Tibial nerve (tissue), 4 donors: Measurements from ENCODE around the gene HECTD4. TPM values are rescaled to one million over a fixed set of nuclear protein-coding genes. Genes with fewer than 3 reads are reported as not detected.
"Not testable (repeated sequence)": the region's sequence is repeated elsewhere in the genome, so short reads cannot be mapped to it uniquely, and the experiment has no call there.

Experiments used
- DNase-seq, 2 donors: peaks; one replicate each; pipeline ENCODE4 v3.0.0-alpha.2; 2019; ENCODE audit warnings: low spot score in 2 of 2
- H3K27ac ChIP-seq, 4 donors: fragments of 200-600 bp; sonication (generic) in 3 of 4; one replicate each; pipeline ENCODE4 v1.5.1; 2017 to 2019; ENCODE audit warnings: mild to moderate bottlenecking in 1 of 4
- H3K27me3 ChIP-seq, 2 donors: fragments of 200-600 bp; sonication (generic) in 1 of 2; one replicate each; pipeline versions ENCODE4 v1.5.1 to v1.6.0; 2017 to 2019
- H3K36me3 ChIP-seq, 3 donors: fragments of 200-600 bp; sonication (generic); one replicate each; pipeline ENCODE4 v1.5.1; 2018 to 2019
- H3K4me1 ChIP-seq, 4 donors: fragments of 200-600 bp; sonication (generic) in 3 of 4; one replicate each; pipeline ENCODE4 v1.5.1; 2017 to 2019
- H3K4me3 ChIP-seq, 4 donors: fragments of 200-600 bp; sonication (generic) in 3 of 4; one replicate each; pipeline ENCODE4 v1.5.1; 2017 to 2019; ENCODE audit warnings: mild to moderate bottlenecking in 1 of 4, moderate library complexity in 1 of 4
- H3K9me3 ChIP-seq, 4 donors: fragments of 200-600 bp; sonication (generic) in 3 of 4; one replicate each; pipeline ENCODE4 v1.5.1; 2017 to 2019
- EP300 ChIP-seq, 2 donors: sonication (generic); formaldehyde crosslinking; IDR thresholded peaks; one replicate each; pipeline ENCODE4 v1.6.1; 2017; ENCODE audit warnings: antibody characterized with exemption in 2 of 2, mild to moderate bottlenecking in 1 of 2
- POLR2A ChIP-seq, 2 donors: fragments of 450-650 bp; IDR thresholded peaks; one replicate each; pipeline ENCODE4 v1.6.1; 2017; ENCODE audit warnings: antibody characterized with exemption in 2 of 2, mild to moderate bottlenecking in 2 of 2, moderate library complexity in 2 of 2
- WGBS, 2 donors: methylation state at CpG; one replicate each; pipeline ENCODE4 v1.1.5; 2018; 5-methylcytosine and 5-hydroxymethylcytosine counted together
- total RNA-seq, 4 donors: library from RNA; depleted of rRNA; stranded (reverse); fragments of >200 nt; gene quantifications; one replicate each; pipeline ENCODE4 v1.1.0, GENCODE V29; 2016
- TF ChIP-seq, protein P1 (sequence below), 5 experiments: fragments of 200-600 bp in 3 of 5; fragments of 450-650 bp in 2 of 5; sonication (generic) in 3 of 5; IDR thresholded peaks; one replicate each; pipeline ENCODE4 v1.5.1; 2016 to 2019; ENCODE audit warnings: antibody characterized with exemption in 5 of 5, mild to moderate bottlenecking in 3 of 5, moderate library complexity in 2 of 5

The HECTD4 gene
- total RNA-seq, 4 donors from 2014 or later = 43.0 to 70.5 (median 58.5) TPM

DNA sequence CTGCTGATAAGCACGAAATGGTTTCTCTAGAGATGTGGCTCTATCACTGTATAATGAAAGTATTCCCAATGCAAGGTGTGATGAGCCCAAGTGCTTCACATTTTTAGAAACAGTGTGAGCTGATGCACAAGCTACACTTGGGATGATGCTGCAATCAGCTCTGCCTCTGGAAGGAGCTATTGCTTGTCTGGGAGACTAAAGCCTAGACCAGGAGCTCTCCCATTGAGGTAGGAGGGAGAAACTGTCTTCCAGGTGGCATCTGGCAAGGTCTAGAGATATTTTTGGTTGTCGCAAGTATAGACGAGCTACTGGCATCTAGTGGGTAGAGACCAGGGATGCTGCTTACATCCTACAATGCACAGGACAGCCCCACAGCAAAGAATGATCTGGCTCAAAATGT lies 42.0 kb downstream of the HECTD4 start:
- Histone ChIP-seq H3K36me3 (peaks cover 0 to 12% (median 0%) of the 10 kb centered on the region in 3 donors), H3K4me1 (peaks cover 0 to 24% (median 0%) of the 10 kb centered on the region in 4 donors), H3K27me3 (no peaks in the 10 kb centered on the region), H3K4me3 (no peak overlapping the region), H3K9me3 (no peaks in the 10 kb centered on the region), H3K27ac (no peak overlapping the region)
- no peak for DNase-seq
- no peak for TF ChIP-seq EP300 (IDR thresholded peaks at IDR 0.05)
- no peak for TF ChIP-seq POLR2A (IDR thresholded peaks at IDR 0.05)
- TF ChIP-seq, protein P1, sequence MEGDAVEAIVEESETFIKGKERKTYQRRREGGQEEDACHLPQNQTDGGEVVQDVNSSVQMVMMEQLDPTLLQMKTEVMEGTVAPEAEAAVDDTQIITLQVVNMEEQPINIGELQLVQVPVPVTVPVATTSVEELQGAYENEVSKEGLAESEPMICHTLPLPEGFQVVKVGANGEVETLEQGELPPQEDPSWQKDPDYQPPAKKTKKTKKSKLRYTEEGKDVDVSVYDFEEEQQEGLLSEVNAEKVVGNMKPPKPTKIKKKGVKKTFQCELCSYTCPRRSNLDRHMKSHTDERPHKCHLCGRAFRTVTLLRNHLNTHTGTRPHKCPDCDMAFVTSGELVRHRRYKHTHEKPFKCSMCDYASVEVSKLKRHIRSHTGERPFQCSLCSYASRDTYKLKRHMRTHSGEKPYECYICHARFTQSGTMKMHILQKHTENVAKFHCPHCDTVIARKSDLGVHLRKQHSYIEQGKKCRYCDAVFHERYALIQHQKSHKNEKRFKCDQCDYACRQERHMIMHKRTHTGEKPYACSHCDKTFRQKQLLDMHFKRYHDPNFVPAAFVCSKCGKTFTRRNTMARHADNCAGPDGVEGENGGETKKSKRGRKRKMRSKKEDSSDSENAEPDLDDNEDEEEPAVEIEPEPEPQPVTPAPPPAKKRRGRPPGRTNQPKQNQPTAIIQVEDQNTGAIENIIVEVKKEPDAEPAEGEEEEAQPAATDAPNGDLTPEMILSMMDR (IDR thresholded peaks at IDR 0.05) = no peak
- 87% methylated on average over 3 of the region's 3 CpGs for WGBS, 2 donors

DNA sequence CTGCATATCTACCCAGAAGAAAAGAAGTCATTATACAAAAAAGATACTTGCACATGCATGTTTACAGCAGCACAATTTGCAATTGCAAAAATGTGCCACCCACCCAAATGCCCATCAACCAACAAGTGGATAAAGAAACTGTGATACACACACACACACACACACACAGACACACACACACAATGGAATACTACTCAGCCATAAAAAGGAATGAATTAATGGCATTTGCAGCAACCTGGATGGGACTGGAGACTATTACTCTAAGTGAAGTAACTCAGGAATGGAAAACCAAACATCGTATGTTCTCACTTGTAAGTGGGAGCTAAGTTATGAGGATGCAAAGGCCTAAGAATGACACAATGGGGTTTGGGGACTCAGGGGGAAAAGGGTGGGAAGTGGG lies 47.2 kb downstream of the HECTD4 start:
- not testable (repeated sequence) for H3K27me3 ChIP-seq, H3K27ac ChIP-seq, H3K9me3 ChIP-seq, H3K4me3 ChIP-seq, H3K4me1 ChIP-seq, DNase-seq
- WGBS, 2 donors = 96 to 100% methylated on average over 1 of the region's 1 CpG
- H3K36me3 ChIP-seq = peaks cover 0 to 12% (median 0%) of the 10 kb centered on the region in 3 donors

GRCh38 chr12:112333019-112333418 lies 49.2 kb downstream of the HECTD4 start:
- WGBS, 2 donors = 29 to 35% methylated on average over 3 of the region's 3 CpGs

DNA sequence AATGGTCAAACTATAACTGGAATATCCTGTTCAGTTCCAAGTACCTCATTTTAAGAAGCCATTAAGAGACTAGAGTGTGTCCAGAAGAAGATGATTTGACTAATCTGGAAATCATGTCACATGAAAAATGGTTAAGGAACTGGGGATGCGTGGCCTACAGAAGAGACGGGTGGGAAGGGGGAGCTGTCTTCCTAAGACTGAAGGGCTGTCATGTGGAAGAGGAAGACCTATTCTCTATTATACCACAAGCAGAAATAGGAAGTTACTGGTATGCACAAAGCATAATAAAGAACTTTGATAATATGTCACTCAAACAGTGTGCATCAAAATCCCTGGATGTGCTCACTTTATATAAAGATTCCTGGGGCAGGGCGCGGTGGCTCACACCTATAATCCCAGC lies 50.3 kb downstream of the HECTD4 start:
- Histone ChIP-seq H3K27ac (no peak overlapping the region), H3K9me3 (no peaks in the 10 kb centered on the region), H3K27me3 (no peaks in the 10 kb centered on the region), H3K36me3 (no peaks in the 10 kb centered on the region), H3K4me3 (no peak overlapping the region), H3K4me1 (peaks cover 0 to 24% (median 0%) of the 10 kb centered on the region in 4 donors)
- no peak for TF ChIP-seq EP300 (IDR thresholded peaks at IDR 0.05)
- TF ChIP-seq, protein P1 (IDR thresholded peaks at IDR 0.05) = no peak
- TF ChIP-seq POLR2A (IDR thresholded peaks at IDR 0.05) = no peak
- WGBS, 2 donors = 77 to 87% methylated on average over 4 of the region's 4 CpGs
- DNase-seq = no peak

More at GRCh38 chr12:112333019-112333418, 49.2 kb downstream of the HECTD4 start:
- Histone ChIP-seq H3K36me3 (peaks cover 0 to 5% (median 0%) of the 10 kb centered on the region in 3 donors), H3K27me3 (no peaks in the 10 kb centered on the region), H3K4me3 (no peak overlapping the region), H3K27ac (no peak overlapping the region), H3K4me1 (peaks cover 0 to 17% (median 0%) of the 10 kb centered on the region in 4 donors), H3K9me3 (no peaks in the 10 kb centered on the region)
- DNase-seq = no peak
- TF ChIP-seq POLR2A (IDR thresholded peaks at IDR 0.05) (no peak), EP300 (IDR thresholded peaks at IDR 0.05) (no peak)
- TF ChIP-seq, protein P1 (IDR thresholded peaks at IDR 0.05) = no peak

- Histone ChIP-seq H3K27ac (no peak overlapping the region), H3K27me3 (no peaks in the 10 kb centered on the region), H3K9me3 (no peaks in the 10 kb centered on the region), H3K36me3 (no peaks in the 10 kb centered on the region), H3K4me1 (peaks cover 0 to 24% (median 0%) of the 10 kb centered on the region in 4 donors), H3K4me3 (no peak overlapping the region)
- DNase-seq = no peak
- TF ChIP-seq EP300 (IDR thresholded peaks at IDR 0.05) (no peak), POLR2A (IDR thresholded peaks at IDR 0.05) (no peak)
- TF ChIP-seq, protein P1 (IDR thresholded peaks at IDR 0.05) = no peak
- 86 to 95% methylated on average over 4 of the region's 4 CpGs for WGBS, 2 donors
Observed at GRCh38 chr12:112330706-112331105, 51.5 kb downstream of the HECTD4 start.
